Endothelial cell of umbilical vein (primary cell): ENCODE data around the gene GUCD1. TPM values are rescaled to one million over a fixed set of nuclear protein-coding genes. Genes with fewer than 3 reads are reported as not detected.

Source experiments
- BruUV-seq: library from RNA; stranded (reverse); fragments of 400-500 nt; replicated peaks from 2 replicates; lab custom pipeline; 2021; lab: Mats Ljungman, UMichigan
- CTCF ChIA-PET: fragments of 300-600, 350-600 bp; sonication (Branson Sonifier 250); formaldehyde crosslinking; loops from one replicate; lab custom pipeline; 2021; ENCODE audit warnings: antibody characterized with exemption, inconsistent platforms; lab: Charles Lee
- POLR2A ChIA-PET: fragments of 300-600, 350-600 bp; sonication (Branson Sonifier 250); formaldehyde crosslinking; loops from one replicate; lab custom pipeline; 2021; ENCODE audit warnings: antibody characterized with exemption, inconsistent platforms; lab: Charles Lee
- DNase-seq: peaks from one replicate; pipeline ENCODE4 v3.0.0-alpha.2; 2011; ENCODE audit warnings: low read depth, low spot score
- FAIRE-seq: peaks from 2 replicates; lab custom pipeline; 2011; peaks lifted over from hg19 to GRCh38; lab: Jason Lieb, UNC
- H2AFZ ChIP-seq: 2 replicates; pipeline ENCODE4 v1.6.0; 2012; ENCODE audit warnings: low read depth, low read length, control low read depth, inconsistent platforms
- H3K27ac ChIP-seq: 2 replicates; pipeline ENCODE4 v1.5.1; 2011; ENCODE audit warnings: low read depth, mild to moderate bottlenecking, control low read depth, low read length, moderate library complexity; ENCODE audit not compliant: insufficient read depth
- H3K27me3 ChIP-seq, 2 experiments: 2 replicates each; pipeline versions ENCODE4 v1.6.0 to v1.6.1; 2011; ENCODE audit warnings: low read length in 2 of 2, mixed read lengths in 1 of 2; ENCODE audit not compliant: control insufficient read depth in 2 of 2, insufficient read depth in 2 of 2
- H3K36me3 ChIP-seq, 2 experiments: 2 replicates in 1 of 2; 3 replicates in 1 of 2; pipeline ENCODE4 v1.5.1; 2011; ENCODE audit warnings: low read length in 2 of 2, mild to moderate bottlenecking in 1 of 2, moderate library complexity in 1 of 2; ENCODE audit not compliant: control insufficient read depth in 2 of 2, insufficient read depth in 2 of 2; ENCODE audit errors: extremely low read depth in 1 of 2
- H3K4me1 ChIP-seq: 3 replicates; pipeline ENCODE4 v1.5.1; 2011; ENCODE audit warnings: mild to moderate bottlenecking, low read length; ENCODE audit not compliant: control insufficient read depth, insufficient read depth; ENCODE audit errors: extremely low read depth
- H3K4me2 ChIP-seq: 2 replicates; pipeline ENCODE4 v1.6.1; 2011; ENCODE audit warnings: low read length, control low read depth, mixed read lengths; ENCODE audit not compliant: insufficient read depth
- H3K4me3 ChIP-seq, 3 experiments: fragments of 200-600 bp in 1 of 3; sonication (generic), shearing (Covaris generic) in 1 of 3; replicated peaks in 1 of 3; 2 replicates each; pipeline ENCODE4 v1.5.1; 2011 to 2016; ENCODE audit warnings: control low read depth in 3 of 3, low read length in 3 of 3, mild to moderate bottlenecking in 2 of 3, inconsistent platforms in 1 of 3, low read depth in 1 of 3, moderate library complexity in 1 of 3; ENCODE audit not compliant: insufficient read depth in 1 of 3
- H3K79me2 ChIP-seq: 2 replicates; pipeline ENCODE4 v1.6.0; 2012; ENCODE audit warnings: low read length, inconsistent platforms; ENCODE audit not compliant: control insufficient read depth, insufficient read depth
- H3K9ac ChIP-seq: replicated peaks from 2 replicates; pipeline ENCODE3; 2011; ENCODE audit warnings: low read length, control low read depth; ENCODE audit not compliant: insufficient read depth; ENCODE audit errors: extremely low read depth
- H3K9me1 ChIP-seq: replicated peaks from 3 replicates; pipeline ENCODE4 v1.6.0; 2011; ENCODE audit warnings: mild to moderate bottlenecking, low read length; ENCODE audit not compliant: control insufficient read depth, insufficient read depth; ENCODE audit errors: extremely low read depth
- H3K9me3 ChIP-seq: replicated peaks from 2 replicates; pipeline ENCODE4 v1.5.1; 2012; ENCODE audit warnings: low read length, inconsistent platforms; ENCODE audit not compliant: control insufficient read depth, insufficient read depth
- H4K20me1 ChIP-seq: replicated peaks from 2 replicates; pipeline ENCODE3; 2011; ENCODE audit warnings: mild to moderate bottlenecking, low read length; ENCODE audit not compliant: control insufficient read depth, insufficient read depth; ENCODE audit errors: extremely low read depth
- CTCF ChIP-seq, 2 donors: IDR thresholded peaks; 1 replicate in 1 of 2; 2 replicates in 1 of 2; pipeline ENCODE4 v1.5.1; 2011; ENCODE audit warnings: low read length in 2 of 2, mild to moderate bottlenecking in 2 of 2, moderate library complexity in 2 of 2, control low read depth in 1 of 2, inconsistent platforms in 1 of 2, low read depth in 1 of 2; ENCODE audit not compliant: insufficient read depth in 1 of 2; ENCODE audit errors: extremely low read depth in 1 of 2
- EZH2 ChIP-seq: IDR thresholded peaks from 2 replicates; pipeline ENCODE4 v1.6.1; 2012; ENCODE audit warnings: borderline replicate concordance, low read depth, mild to moderate bottlenecking, moderate library complexity, low read length, inconsistent platforms; ENCODE audit not compliant: severe bottlenecking
- FOS ChIP-seq: IDR thresholded peaks from 2 replicates; pipeline ENCODE4 v1.6.1; 2011; ENCODE audit warnings: mild to moderate bottlenecking, low read length, moderate library complexity, borderline replicate concordance; ENCODE audit not compliant: insufficient read depth
- GATA2 ChIP-seq: IDR thresholded peaks from 2 replicates; pipeline ENCODE4 v1.7.0; 2011; ENCODE audit warnings: low read depth, mild to moderate bottlenecking, moderate library complexity, mixed read lengths, low read length; ENCODE audit not compliant: insufficient read length, insufficient read depth
- MYC ChIP-seq: IDR thresholded peaks from one replicate; pipeline ENCODE4 v1.6.1; 2011; ENCODE audit warnings: mild to moderate bottlenecking, low read depth, low read length
- POLR2AphosphoS5 ChIP-seq: IDR thresholded peaks from 2 replicates; pipeline ENCODE4 v1.6.1; 2012; ENCODE audit warnings: low read depth, mild to moderate bottlenecking, control low read depth, low read length, moderate library complexity; ENCODE audit not compliant: insufficient read depth
- dilution Hi-C: fragments of 300-500 bp; cut with MboI; formaldehyde crosslinking; loops from one replicate; pipeline ENCODE4 v1.15.0; 2019; ENCODE audit warnings: low sequenced_read_pairs; ENCODE audit not compliant: extremely low pct_ligation_motif_present
- intact Hi-C: fragments of 100-400 bp; cut with micrococcal nuclease; formaldehyde crosslinking; loops from one replicate; pipeline ENCODE4 v1.10.0; 2022
- polyA plus RNA-seq, 4 experiments: library from polyadenylated mRNA; depleted of rRNA in 3 of 4; stranded (reverse) in 3 of 4; unstranded in 1 of 4; fragments of >200 nt; gene quantifications; 2 replicates each; pipeline versions ENCODE4 v1.2.1 to v1.2.3, GENCODE V29; 2011 to 2012; ENCODE audit warnings: missing spikeins in 1 of 4
- total RNA-seq: library from RNA; stranded (reverse); gene quantifications from 2 replicates; pipeline ENCODE4 v1.2.3, GENCODE V29; 2021

Gene GUCD1
- total and polyA plus RNA-seq, 2 donors (not counting 3 experiments of a cell fraction or from before 2014, with no cell fraction given): 116 to 138 TPM

- BruUV-seq: no TSS peak
- no peak overlapping the region for H2AFZ ChIP-seq
- peaks cover 0 to 3% of the 10 kb centered on the region in 2 experiments for H3K36me3 ChIP-seq
- H3K27me3 ChIP-seq: no peaks in the 10 kb centered on the region
- no peak for TF ChIP-seq MYC
- TF ChIP-seq EZH2: no peak
- no peak for TF ChIP-seq GATA2
- no peak for TF ChIP-seq FOS
- no peak for TF ChIP-seq POLR2AphosphoS5
- DNase-seq (no peak), FAIRE-seq (no peak)
- H3K9me3 ChIP-seq: no peaks in the 10 kb centered on the region
- no peak overlapping the region for H3K4me2 ChIP-seq
- CTCF ChIA-PET: interaction anchor here (2.2 kb wide), 1 partner anchor 187 kb away, joined by 7 read pairs; no protein-coding TSS in a partner anchor
- no peaks in the 10 kb centered on the region for H3K79me2 ChIP-seq
- H3K9ac ChIP-seq: no peak overlapping the region
- H3K4me1 ChIP-seq: no peaks in the 10 kb centered on the region
- intact Hi-C loops (no loop called here), dilution Hi-C loops (no loop called here)
- no peaks in the 10 kb centered on the region for H4K20me1 ChIP-seq
- POLR2A ChIA-PET: interaction anchor here (0.6 kb wide), 1 partner anchor 10 kb away, joined by 4 read pairs; no protein-coding TSS in a partner anchor
- H3K9me1 ChIP-seq: no peaks in the 10 kb centered on the region
- no peak overlapping the region for H3K27ac ChIP-seq
- H3K4me3 ChIP-seq: no peak overlapping the region
Measured at GRCh38 chr22:24585461-24585860, 30.5 kb upstream of the GUCD1 start.

- FAIRE-seq (no peak), DNase-seq (no peak)
- Histone ChIP-seq H3K36me3 (peaks cover 0 to 3% of the 10 kb centered on the region in 2 experiments), H3K9me1 (no peaks in the 10 kb centered on the region), H3K4me2 (no peak overlapping the region), H3K4me3 (no peak overlapping the region), H4K20me1 (no peaks in the 10 kb centered on the region), H3K9me3 (no peaks in the 10 kb centered on the region), H3K79me2 (no peaks in the 10 kb centered on the region), H3K9ac (no peak overlapping the region), H3K27me3 (no peaks in the 10 kb centered on the region), H2AFZ (no peak overlapping the region), H3K27ac (no peak overlapping the region), H3K4me1 (no peaks in the 10 kb centered on the region)
- no TSS peak for BruUV-seq
- intact Hi-C loops (no loop called here), dilution Hi-C loops (no loop called here)
- TF ChIP-seq CTCF (IDR thresholded peaks at IDR 0.05; ENCODE audit: extremely low read depth in 1 of 2, insufficient read depth in 1 of 2, low read depth in 1 of 2, low read length in 2 of 2) (no peak), FOS (no peak), GATA2 (no peak)
- ChIA-PET POLR2A (interaction anchor here (0.6 kb wide), 1 partner anchor 9 kb away, joined by 4 read pairs; no protein-coding TSS in a partner anchor), CTCF (interaction anchor here (2.2 kb wide), 1 partner anchor 187 kb away, joined by 7 read pairs; no protein-coding TSS in a partner anchor)
Measured at GRCh38 chr22:24584871-24585411, 30.0 kb upstream of the GUCD1 start.
